Esophagus (tissue), 2 donors: Measurements from ENCODE around the gene ADAMTS9. TPM values are rescaled to one million over a fixed set of nuclear protein-coding genes. Genes with fewer than 3 reads are reported as not detected.

Experiments used
- H3K27ac ChIP-seq, 2 donors: one replicate each; pipeline ENCODE4 v1.5.1; 2013; ENCODE audit warnings: low read depth in 2 of 2, mild to moderate bottlenecking in 2 of 2, inconsistent platforms in 1 of 2, low read length in 1 of 2, moderate library complexity in 1 of 2
- H3K27me3 ChIP-seq, 2 donors: one replicate each; pipeline ENCODE4 v1.6.1; 2013; ENCODE audit warnings: low read length in 2 of 2, control low read depth in 1 of 2, mild to moderate bottlenecking in 1 of 2; ENCODE audit not compliant: insufficient read depth in 2 of 2, control insufficient read depth in 1 of 2
- H3K36me3 ChIP-seq, 2 donors: one replicate each; pipeline ENCODE4 v1.6.1; 2013; ENCODE audit warnings: low read length in 1 of 2; ENCODE audit not compliant: control insufficient read depth in 2 of 2, insufficient read depth in 2 of 2
- H3K4me1 ChIP-seq, 2 donors: one replicate each; pipeline ENCODE4 v1.6.1; 2013; ENCODE audit warnings: low read length in 1 of 2; ENCODE audit not compliant: control insufficient read depth in 2 of 2, insufficient read depth in 2 of 2
- H3K4me3 ChIP-seq, 2 donors: one replicate each; pipeline ENCODE4 v1.5.1; 2013; ENCODE audit warnings: low read length in 2 of 2, mild to moderate bottlenecking in 2 of 2, low read depth in 1 of 2, moderate library complexity in 1 of 2
- H3K9me3 ChIP-seq, 2 donors: one replicate each; pipeline ENCODE4 v1.6.1; 2013; ENCODE audit warnings: mild to moderate bottlenecking in 2 of 2, low read depth in 1 of 2, low read length in 1 of 2, moderate library complexity in 1 of 2; ENCODE audit not compliant: control insufficient read depth in 2 of 2, insufficient read depth in 1 of 2
- WGBS, 2 donors: extraction: QIAGEN DNeasy Blood & Tissue Kit; methylation state at CpG; one replicate each; pipeline ENCODE4 v1.1.7; 2013; 5-methylcytosine and 5-hydroxymethylcytosine counted together
- polyA plus RNA-seq, 2 donors: library from polyadenylated mRNA; stranded (reverse); fragments of 200-250 nt; gene quantifications; one replicate each; pipeline ENCODE4 v1.2.3, GENCODE V29; 2013
- donor health status: healthy with polysubstance abuse.
- donor health status: Bipolar disorder and iron deficiency.

ADAMTS9 gene
- polyA plus RNA-seq, 2 donors = 3.1 to 3.3 TPM

DNA sequence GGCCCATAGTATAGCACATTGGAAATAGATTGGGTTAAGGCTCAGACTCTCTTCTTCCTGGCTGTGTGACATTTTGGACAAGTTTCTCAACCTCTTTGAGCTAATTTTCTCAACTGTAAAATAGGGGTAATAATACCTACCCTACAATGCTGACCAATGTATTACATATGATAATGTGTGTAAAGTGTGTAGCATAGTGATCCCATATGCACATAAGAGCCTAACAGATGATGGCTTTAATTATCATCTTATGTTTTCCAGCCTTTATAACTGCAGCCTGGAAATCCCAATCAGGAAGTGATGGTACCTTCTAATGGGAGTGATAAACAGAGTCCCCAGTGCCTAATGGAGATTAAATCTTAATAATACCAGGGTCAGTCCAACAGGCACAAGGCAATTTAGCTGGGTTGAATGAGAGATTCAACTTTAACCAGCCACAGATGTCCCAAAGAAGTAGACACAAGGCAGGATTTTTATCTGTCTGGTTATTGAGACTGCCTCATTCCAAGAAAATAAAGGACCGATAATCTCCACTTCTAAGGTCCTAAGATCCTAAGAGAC lies 12.0 kb downstream of the ADAMTS9 start:
- H3K4me3 ChIP-seq = no peak overlapping the region
- peaks cover 0 to 3% of the 10 kb centered on the region in 2 donors for H3K4me1 ChIP-seq
- no peaks in the 10 kb centered on the region for H3K9me3 ChIP-seq
- 94 to 96% methylated on average over 1 of the region's 1 CpG for WGBS, 2 donors
- no peak overlapping the region for H3K27ac ChIP-seq
- no peaks in the 10 kb centered on the region for H3K27me3 ChIP-seq
- H3K36me3 ChIP-seq = no peaks in the 10 kb centered on the region

DNA sequence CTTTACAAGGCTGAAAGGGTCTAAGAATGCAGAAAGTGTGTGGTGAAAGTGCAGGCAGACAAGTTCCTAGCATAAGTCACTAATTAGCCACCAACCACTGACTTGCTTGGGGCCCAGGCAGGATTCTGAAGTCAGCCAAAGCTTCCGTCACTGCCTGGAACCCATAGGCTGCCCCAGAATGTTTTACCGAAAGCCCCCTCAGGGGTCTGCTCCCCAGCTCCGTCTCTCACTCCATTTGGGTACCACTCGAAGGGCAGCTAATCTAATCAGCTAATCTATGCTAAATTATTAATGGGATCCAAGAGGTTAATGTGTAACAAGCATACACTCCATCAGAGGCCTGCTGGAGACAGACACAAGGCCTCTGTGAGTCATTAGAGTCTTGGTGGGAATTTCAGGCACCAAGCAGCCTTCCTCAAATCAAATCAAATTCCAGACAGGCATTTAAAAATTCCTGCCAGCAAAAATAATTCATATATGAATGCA lies 13.2 kb downstream of the ADAMTS9 start:
- Histone ChIP-seq H3K27ac (no peak overlapping the region), H3K4me3 (no peak overlapping the region), H3K9me3 (no peaks in the 10 kb centered on the region), H3K4me1 (peaks cover 0 to 3% of the 10 kb centered on the region in 2 donors), H3K36me3 (no peaks in the 10 kb centered on the region), H3K27me3 (no peaks in the 10 kb centered on the region)
- WGBS, 2 donors = 78 to 79% methylated on average over 4 of the region's 4 CpGs

GRCh38 chr3:64673159-64673715 lies 14.6 kb downstream of the ADAMTS9 start:
- 93 to 94% methylated on average over 7 of the region's 7 CpGs for WGBS, 2 donors
- H3K27me3 ChIP-seq = no peaks in the 10 kb centered on the region
- no peak overlapping the region for H3K4me3 ChIP-seq

GRCh38 chr3:64668582-64669510 lies 19.0 kb downstream of the ADAMTS9 start:
- H3K27me3 ChIP-seq = no peaks in the 10 kb centered on the region
- H3K4me3 ChIP-seq = no peak overlapping the region
- peak overlapping the region in 1 of 2 donors; percentile 42 for H3K27ac ChIP-seq
- WGBS, 2 donors = 72 to 84% methylated on average over 10 of the region's 10 CpGs
- no peaks in the 10 kb centered on the region for H3K4me1 ChIP-seq
- no peaks in the 10 kb centered on the region for H3K9me3 ChIP-seq
- no peaks in the 10 kb centered on the region for H3K36me3 ChIP-seq

More at GRCh38 chr3:64673159-64673715, 14.6 kb downstream of the ADAMTS9 start:
- Histone ChIP-seq H3K36me3 (no peaks in the 10 kb centered on the region), H3K4me1 (peaks cover 0 to 3% of the 10 kb centered on the region in 2 donors), H3K9me3 (no peaks in the 10 kb centered on the region), H3K27ac (no peak overlapping the region)

GRCh38 chr3:64667887-64668581 lies 19.8 kb downstream of the ADAMTS9 start:
- no peak overlapping the region for H3K4me3 ChIP-seq
- no peaks in the 10 kb centered on the region for H3K36me3 ChIP-seq
- no peaks in the 10 kb centered on the region for H3K4me1 ChIP-seq
- peak overlapping the region in 1 of 2 donors; percentile 42 for H3K27ac ChIP-seq
- no peaks in the 10 kb centered on the region for H3K27me3 ChIP-seq
- no peaks in the 10 kb centered on the region for H3K9me3 ChIP-seq
- WGBS, 2 donors = 69 to 73% methylated on average over 13 of the region's 13 CpGs

GRCh38 chr3:64667138-64667537 lies 20.7 kb downstream of the ADAMTS9 start:
- Histone ChIP-seq H3K36me3 (no peaks in the 10 kb centered on the region), H3K4me1 (no peaks in the 10 kb centered on the region), H3K9me3 (no peaks in the 10 kb centered on the region), H3K27me3 (no peaks in the 10 kb centered on the region), H3K27ac (no peak overlapping the region), H3K4me3 (no peak overlapping the region)
- WGBS, 2 donors = 77 to 81% methylated on average over 6 of the region's 6 CpGs

- Histone ChIP-seq H3K27me3 (no peaks in the 10 kb centered on the region), H3K4me3 (no peak overlapping the region), H3K27ac (peak overlapping the region in 1 of 2 donors; percentile 6), H3K9me3 (no peaks in the 10 kb centered on the region), H3K4me1 (no peaks in the 10 kb centered on the region), H3K36me3 (no peaks in the 10 kb centered on the region)
- 54 to 62% methylated on average over 4 of the region's 4 CpGs for WGBS, 2 donors
Observed at GRCh38 chr3:64666171-64666588, 21.6 kb downstream of the ADAMTS9 start.

DNA sequence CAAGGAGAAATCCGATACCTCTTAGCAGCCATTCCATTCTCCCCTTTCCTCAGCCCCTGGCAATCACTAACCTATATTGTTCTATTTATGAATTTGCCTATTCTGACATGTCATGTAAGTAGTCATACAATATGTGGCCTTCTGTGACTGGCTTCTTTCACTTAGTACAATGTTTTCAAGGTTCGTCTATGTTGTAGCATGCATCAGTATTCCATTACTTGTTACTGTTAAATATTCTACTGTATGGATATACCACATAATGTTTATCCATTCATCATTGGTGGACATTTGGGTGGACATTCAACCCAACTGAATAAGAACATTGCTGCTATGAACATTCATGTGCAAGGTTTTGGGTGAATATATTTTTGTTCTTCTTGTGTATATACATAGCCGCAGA lies 23.4 kb downstream of the ADAMTS9 start:
- Histone ChIP-seq H3K36me3 (no peaks in the 10 kb centered on the region), H3K4me3 (no peak overlapping the region), H3K4me1 (no peaks in the 10 kb centered on the region), H3K9me3 (no peaks in the 10 kb centered on the region), H3K27me3 (no peaks in the 10 kb centered on the region), H3K27ac (no peak overlapping the region)
- WGBS, 2 donors = 92 to 95% methylated on average over 3 of the region's 3 CpGs

GRCh38 chr3:64659617-64659978 lies 28.2 kb downstream of the ADAMTS9 start:
- Histone ChIP-seq H3K9me3 (no peaks in the 10 kb centered on the region), H3K27ac (no peak overlapping the region), H3K4me1 (no peaks in the 10 kb centered on the region), H3K4me3 (no peak overlapping the region), H3K36me3 (peaks cover 2 to 3% of the 10 kb centered on the region in 2 donors), H3K27me3 (no peaks in the 10 kb centered on the region)
- WGBS, 2 donors = 73 to 74% methylated on average over 2 of the region's 2 CpGs
